Endothelial cell of umbilical vein (primary cell): ENCODE data around the gene OPA1. TPM values are rescaled to one million over a fixed set of nuclear protein-coding genes. Genes with fewer than 3 reads are reported as not detected.

Source experiments
- BruUV-seq: library from RNA; stranded (reverse); fragments of 400-500 nt; replicated peaks from 2 replicates; lab custom pipeline; 2021; lab: Mats Ljungman, UMichigan
- CTCF ChIA-PET: fragments of 300-600, 350-600 bp; sonication (Branson Sonifier 250); formaldehyde crosslinking; loops from one replicate; lab custom pipeline; 2021; ENCODE audit warnings: antibody characterized with exemption, inconsistent platforms; lab: Charles Lee
- POLR2A ChIA-PET: fragments of 300-600, 350-600 bp; sonication (Branson Sonifier 250); formaldehyde crosslinking; loops from one replicate; lab custom pipeline; 2021; ENCODE audit warnings: antibody characterized with exemption, inconsistent platforms; lab: Charles Lee
- DNase-seq: peaks from one replicate; pipeline ENCODE4 v3.0.0-alpha.2; 2011; ENCODE audit warnings: low read depth, low spot score
- FAIRE-seq: peaks from 2 replicates; lab custom pipeline; 2011; peaks lifted over from hg19 to GRCh38; lab: Jason Lieb, UNC
- H2AFZ ChIP-seq: 2 replicates; pipeline ENCODE4 v1.6.0; 2012; ENCODE audit warnings: low read depth, low read length, control low read depth, inconsistent platforms
- H3K27ac ChIP-seq: 2 replicates; pipeline ENCODE4 v1.5.1; 2011; ENCODE audit warnings: low read depth, mild to moderate bottlenecking, control low read depth, low read length, moderate library complexity; ENCODE audit not compliant: insufficient read depth
- H3K27me3 ChIP-seq, 2 experiments: 2 replicates each; pipeline versions ENCODE4 v1.6.0 to v1.6.1; 2011; ENCODE audit warnings: low read length in 2 of 2, mixed read lengths in 1 of 2; ENCODE audit not compliant: control insufficient read depth in 2 of 2, insufficient read depth in 2 of 2
- H3K36me3 ChIP-seq, 2 experiments: 2 replicates in 1 of 2; 3 replicates in 1 of 2; pipeline ENCODE4 v1.5.1; 2011; ENCODE audit warnings: low read length in 2 of 2, mild to moderate bottlenecking in 1 of 2, moderate library complexity in 1 of 2; ENCODE audit not compliant: control insufficient read depth in 2 of 2, insufficient read depth in 2 of 2; ENCODE audit errors: extremely low read depth in 1 of 2
- H3K4me1 ChIP-seq: 3 replicates; pipeline ENCODE4 v1.5.1; 2011; ENCODE audit warnings: mild to moderate bottlenecking, low read length; ENCODE audit not compliant: control insufficient read depth, insufficient read depth; ENCODE audit errors: extremely low read depth
- H3K4me2 ChIP-seq: 2 replicates; pipeline ENCODE4 v1.6.1; 2011; ENCODE audit warnings: low read length, control low read depth, mixed read lengths; ENCODE audit not compliant: insufficient read depth
- H3K4me3 ChIP-seq, 3 experiments: fragments of 200-600 bp in 1 of 3; sonication (generic), shearing (Covaris generic) in 1 of 3; replicated peaks in 1 of 3; 2 replicates each; pipeline ENCODE4 v1.5.1; 2011 to 2016; ENCODE audit warnings: control low read depth in 3 of 3, low read length in 3 of 3, mild to moderate bottlenecking in 2 of 3, inconsistent platforms in 1 of 3, low read depth in 1 of 3, moderate library complexity in 1 of 3; ENCODE audit not compliant: insufficient read depth in 1 of 3
- H3K79me2 ChIP-seq: 2 replicates; pipeline ENCODE4 v1.6.0; 2012; ENCODE audit warnings: low read length, inconsistent platforms; ENCODE audit not compliant: control insufficient read depth, insufficient read depth
- H3K9ac ChIP-seq: replicated peaks from 2 replicates; pipeline ENCODE3; 2011; ENCODE audit warnings: low read length, control low read depth; ENCODE audit not compliant: insufficient read depth; ENCODE audit errors: extremely low read depth
- H3K9me1 ChIP-seq: replicated peaks from 3 replicates; pipeline ENCODE4 v1.6.0; 2011; ENCODE audit warnings: mild to moderate bottlenecking, low read length; ENCODE audit not compliant: control insufficient read depth, insufficient read depth; ENCODE audit errors: extremely low read depth
- H3K9me3 ChIP-seq: replicated peaks from 2 replicates; pipeline ENCODE4 v1.5.1; 2012; ENCODE audit warnings: low read length, inconsistent platforms; ENCODE audit not compliant: control insufficient read depth, insufficient read depth
- H4K20me1 ChIP-seq: replicated peaks from 2 replicates; pipeline ENCODE3; 2011; ENCODE audit warnings: mild to moderate bottlenecking, low read length; ENCODE audit not compliant: control insufficient read depth, insufficient read depth; ENCODE audit errors: extremely low read depth
- EZH2 ChIP-seq: IDR thresholded peaks from 2 replicates; pipeline ENCODE4 v1.6.1; 2012; ENCODE audit warnings: borderline replicate concordance, low read depth, mild to moderate bottlenecking, moderate library complexity, low read length, inconsistent platforms; ENCODE audit not compliant: severe bottlenecking
- FOS ChIP-seq: IDR thresholded peaks from 2 replicates; pipeline ENCODE4 v1.6.1; 2011; ENCODE audit warnings: mild to moderate bottlenecking, low read length, moderate library complexity, borderline replicate concordance; ENCODE audit not compliant: insufficient read depth
- GATA2 ChIP-seq: IDR thresholded peaks from 2 replicates; pipeline ENCODE4 v1.7.0; 2011; ENCODE audit warnings: low read depth, mild to moderate bottlenecking, moderate library complexity, mixed read lengths, low read length; ENCODE audit not compliant: insufficient read length, insufficient read depth
- JUN ChIP-seq: IDR thresholded peaks from 2 replicates; pipeline ENCODE4 v1.6.1; 2011; ENCODE audit warnings: borderline replicate concordance, low read depth; ENCODE audit not compliant: insufficient read length, insufficient read depth
- MYC ChIP-seq: IDR thresholded peaks from one replicate; pipeline ENCODE4 v1.6.1; 2011; ENCODE audit warnings: mild to moderate bottlenecking, low read depth, low read length
- dilution Hi-C: fragments of 300-500 bp; cut with MboI; formaldehyde crosslinking; loops from one replicate; pipeline ENCODE4 v1.15.0; 2019; ENCODE audit warnings: low sequenced_read_pairs; ENCODE audit not compliant: extremely low pct_ligation_motif_present
- intact Hi-C: fragments of 100-400 bp; cut with micrococcal nuclease; formaldehyde crosslinking; loops from one replicate; pipeline ENCODE4 v1.10.0; 2022
- polyA plus RNA-seq, 4 experiments: library from polyadenylated mRNA; depleted of rRNA in 3 of 4; stranded (reverse) in 3 of 4; unstranded in 1 of 4; fragments of >200 nt; gene quantifications; 2 replicates each; pipeline versions ENCODE4 v1.2.1 to v1.2.3, GENCODE V29; 2011 to 2012; ENCODE audit warnings: missing spikeins in 1 of 4
- total RNA-seq: library from RNA; stranded (reverse); gene quantifications from 2 replicates; pipeline ENCODE4 v1.2.3, GENCODE V29; 2021
- TF ChIP-seq, protein P1 (sequence below): IDR thresholded peaks from 2 replicates; pipeline ENCODE4 v1.6.1; 2011; ENCODE audit not compliant: insufficient read depth, insufficient read length

OPA1 gene
- total and polyA plus RNA-seq, 2 donors (not counting 3 experiments of a cell fraction or from before 2014, with no cell fraction given) = 10.0 to 62.0 TPM

DNA sequence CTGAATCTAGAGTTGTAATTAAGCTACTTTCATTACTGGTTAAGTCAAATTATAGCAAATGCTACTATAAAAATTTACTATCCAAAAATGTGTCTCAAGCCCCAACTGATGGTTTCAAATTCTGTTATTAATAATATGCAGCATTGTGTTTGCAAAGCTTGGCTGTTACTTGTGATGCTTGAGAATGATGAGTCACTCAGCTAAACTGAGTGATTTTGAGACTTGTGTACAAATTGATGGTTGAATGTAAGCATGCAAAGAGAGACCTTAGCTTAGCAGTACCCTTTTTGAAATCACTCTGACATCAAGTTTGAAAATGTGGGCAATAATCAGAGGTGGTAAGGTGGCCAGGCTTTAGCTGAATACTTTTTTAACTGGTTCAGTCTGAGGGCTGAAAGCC is 27.6 kb downstream of the OPA1 start:
- POLR2A ChIA-PET = no interaction called here
- Histone ChIP-seq H3K9ac (no peak overlapping the region), H3K4me2 (no peak overlapping the region), H3K4me3 (no peak overlapping the region), H3K4me1 (peaks cover 8% of the 10 kb centered on the region), H3K36me3 (peaks cover 2 to 9% of the 10 kb centered on the region in 2 experiments), H3K27ac (no peak overlapping the region), H3K9me1 (no peaks in the 10 kb centered on the region), H2AFZ (no peak overlapping the region), H3K9me3 (no peaks in the 10 kb centered on the region), H3K27me3 (no peaks in the 10 kb centered on the region), H4K20me1 (peaks cover 2% of the 10 kb centered on the region), H3K79me2 (peaks cover 3% of the 10 kb centered on the region)
- dilution Hi-C loops (no loop called here), intact Hi-C loops (no loop called here)
- no TSS peak for BruUV-seq
- DNase-seq (peak; percentile 32), FAIRE-seq (no peak)
- TF ChIP-seq FOS (peak; percentile 55), JUN (peak; percentile 40), GATA2 (no peak), MYC (no peak)
- TF ChIP-seq, protein P1, sequence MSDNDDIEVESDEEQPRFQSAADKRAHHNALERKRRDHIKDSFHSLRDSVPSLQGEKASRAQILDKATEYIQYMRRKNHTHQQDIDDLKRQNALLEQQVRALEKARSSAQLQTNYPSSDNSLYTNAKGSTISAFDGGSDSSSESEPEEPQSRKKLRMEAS = no peak
- CTCF ChIA-PET = interaction anchor here (0.7 to 1.2 kb wide), 3 partner anchors 8 to 19 kb away, joined by 3 to 4 read pairs (median 3); no protein-coding TSS in a partner anchor

DNA sequence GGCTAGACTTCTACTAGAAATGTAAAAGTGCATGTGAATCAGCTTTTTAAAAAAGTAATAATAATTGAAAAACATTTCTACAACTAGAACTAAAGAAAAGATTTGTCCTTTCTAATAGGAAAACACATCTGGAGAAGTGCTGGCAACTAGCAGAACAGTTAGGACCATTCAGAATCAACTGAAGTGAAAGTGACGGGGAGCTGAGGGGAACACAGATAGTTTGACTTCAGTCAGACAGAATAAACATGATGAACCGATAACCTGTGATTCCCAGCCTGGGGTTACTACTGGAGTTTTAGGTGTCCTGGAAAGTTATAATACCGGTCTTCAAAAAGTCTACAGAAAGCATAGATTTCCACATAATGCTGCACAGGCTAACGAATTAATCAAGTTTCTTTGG is 28.1 kb downstream of the OPA1 start:
- intact Hi-C loops = no loop called here
- BruUV-seq = no TSS peak
- Histone ChIP-seq H3K36me3 (peaks cover 2 to 9% of the 10 kb centered on the region in 2 experiments), H3K79me2 (peaks cover 3% of the 10 kb centered on the region), H3K9me3 (no peaks in the 10 kb centered on the region), H3K4me2 (no peak overlapping the region), H4K20me1 (peaks cover 2% of the 10 kb centered on the region), H3K4me3 (no peak overlapping the region), H3K9me1 (no peaks in the 10 kb centered on the region), H3K9ac (no peak overlapping the region), H3K27me3 (no peaks in the 10 kb centered on the region), H2AFZ (no peak overlapping the region), H3K27ac (no peak overlapping the region), H3K4me1 (peaks cover 8% of the 10 kb centered on the region)
- POLR2A ChIA-PET = no interaction called here
- CTCF ChIA-PET = interaction anchor here (0.9 to 1.2 kb wide), 2 partner anchors 19 to 20 kb away, joined by 3 read pairs; no protein-coding TSS in a partner anchor
- dilution Hi-C loops = no loop called here
- TF ChIP-seq GATA2 (no peak), EZH2 (no peak)
- no peak for DNase-seq
- no peak for FAIRE-seq
